B cell (primary cell): ENCODE measurements around the gene AFF3. TPM values are rescaled to one million over a fixed set of nuclear protein-coding genes. Genes with fewer than 3 reads are reported as not detected.

Experiments
- ATAC-seq: fragments of 200-7000 bp; cut with Tn5 transposase; one replicate; pipeline ENCODE4 v1.10.0; 2021; ENCODE audit warnings: low read depth, mild to moderate bottlenecking, moderate number of reproducible peaks, moderate library complexity
- CTCF ChIA-PET: fragments of 350-600 bp; sonication (Branson Sonifier 250); formaldehyde crosslinking; loops from one replicate; lab custom pipeline; 2021; ENCODE audit warnings: antibody characterized with exemption, inconsistent platforms; lab: Charles Lee
- POLR2A ChIA-PET: fragments of 350-600 bp; sonication (Branson Sonifier 250); formaldehyde crosslinking; loops from one replicate; lab custom pipeline; 2021; ENCODE audit warnings: antibody characterized with exemption; lab: Charles Lee
- DNase-seq: peaks from one replicate; pipeline ENCODE4 v3.0.0; 2013
- H2AFZ ChIP-seq: 2 replicates; pipeline ENCODE4 v1.6.1; 2012; ENCODE audit warnings: mild to moderate bottlenecking, low read depth, low read length; ENCODE audit not compliant: insufficient read depth, poor library complexity, severe bottlenecking
- H3K27ac ChIP-seq, 2 donors: 1 replicate in 1 of 2; 2 replicates in 1 of 2; pipeline ENCODE4 v1.5.1; 2012 to 2013; ENCODE audit warnings: low read length in 2 of 2, mild to moderate bottlenecking in 2 of 2, moderate library complexity in 1 of 2
- H3K27me3 ChIP-seq, 4 experiments: fragments of 200-600 bp in 1 of 4; sonication (generic) in 1 of 4; replicated peaks in 1 of 4; 1 replicate in 2 of 4; 2 replicates in 2 of 4; pipeline versions ENCODE4 v1.6.1 to v1.7.0; 2013 to 2016; ENCODE audit warnings: low read length in 3 of 4, mild to moderate bottlenecking in 2 of 4, mixed read lengths in 1 of 4, moderate library complexity in 1 of 4; ENCODE audit not compliant: insufficient read depth in 4 of 4, control insufficient read depth in 3 of 4; ENCODE audit errors: control extremely low read depth in 1 of 4
- H3K36me3 ChIP-seq, 2 experiments: replicated peaks in 1 of 2; 1 replicate in 1 of 2; 2 replicates in 1 of 2; pipeline versions ENCODE4 v1.6.1 to v1.7.1; 2013; ENCODE audit warnings: low read length in 1 of 2; ENCODE audit not compliant: insufficient read depth in 2 of 2, control insufficient read depth in 1 of 2; ENCODE audit errors: control extremely low read depth in 1 of 2, extremely low read depth in 1 of 2
- H3K4me1 ChIP-seq, 2 donors: fragments of 200-600 bp in 1 of 2; sonication (generic) in 1 of 2; 1 replicate in 1 of 2; 2 replicates in 1 of 2; pipeline versions ENCODE4 v1.5.1 to v1.6.1; 2013 to 2017; ENCODE audit warnings: low read length in 2 of 2; ENCODE audit not compliant: control insufficient read depth in 2 of 2, insufficient read depth in 2 of 2
- H3K4me2 ChIP-seq: replicated peaks from 2 replicates; pipeline ENCODE3; 2012; ENCODE audit warnings: mild to moderate bottlenecking, low read depth, low read length; ENCODE audit not compliant: poor library complexity, severe bottlenecking
- H3K4me3 ChIP-seq, 5 experiments: fragments of 200-600 bp in 1 of 5; sonication (generic) in 1 of 5; 1 replicate in 3 of 5; 2 replicates in 2 of 5; pipeline versions ENCODE4 v1.5.1 to v1.7.0; 2011 to 2016; ENCODE audit warnings: low read length in 4 of 5, mild to moderate bottlenecking in 4 of 5, low read depth in 2 of 5, control low read depth in 1 of 5, moderate library complexity in 1 of 5; ENCODE audit not compliant: insufficient read depth in 1 of 5; ENCODE audit errors: control extremely low read depth in 1 of 5, extremely low read depth in 1 of 5
- H3K79me2 ChIP-seq: fragments of 200-600 bp; sonication (generic); one replicate; pipeline ENCODE4 v1.6.0; 2016; ENCODE audit warnings: low read length; ENCODE audit not compliant: control insufficient read depth, insufficient read depth
- H3K9ac ChIP-seq: fragments of 200-600 bp; sonication (generic); 2 replicates; pipeline ENCODE4 v1.6.1; 2017; ENCODE audit warnings: mild to moderate bottlenecking, low read length, moderate library complexity
- H3K9me3 ChIP-seq, 3 donors: one replicate each; pipeline versions ENCODE4 v1.6.1 to v1.7.1; 2013; ENCODE audit warnings: low read length in 2 of 3; ENCODE audit not compliant: control insufficient read depth in 2 of 3, insufficient read depth in 1 of 3; ENCODE audit errors: control extremely low read depth in 1 of 3
- H4K20me1 ChIP-seq: 2 replicates; pipeline ENCODE4 v1.6.0; 2012; ENCODE audit warnings: mild to moderate bottlenecking, low read length; ENCODE audit not compliant: insufficient read depth, control insufficient read depth, poor library complexity, severe bottlenecking
- H3K27ac Mint-ChIP-seq: one replicate; pipeline ENCODE4 v1.8.0; 2021; ENCODE audit warnings: mixed read lengths
- H3K27me3 Mint-ChIP-seq: one replicate; pipeline ENCODE4 v1.8.0; 2021; ENCODE audit warnings: mixed read lengths
- H3K4me1 Mint-ChIP-seq: one replicate; pipeline ENCODE4 v1.8.0; 2021; ENCODE audit warnings: mixed read lengths
- H3K4me3 Mint-ChIP-seq: one replicate; pipeline ENCODE4 v1.8.0; 2021; ENCODE audit warnings: mixed read lengths
- H3K9me3 Mint-ChIP-seq: one replicate; pipeline ENCODE4 v1.8.0; 2022; ENCODE audit warnings: mixed read lengths; ENCODE audit not compliant: insufficient read depth
- CTCF ChIP-seq: fragments of 200-600 bp; IDR thresholded peaks from one replicate; pipeline ENCODE4 v1.8.0; 2022; ENCODE audit warnings: antibody characterized with exemption, mild to moderate bottlenecking
- EZH2 ChIP-seq: IDR thresholded peaks from 2 replicates; pipeline ENCODE4 v1.6.1; 2012; ENCODE audit warnings: borderline replicate concordance, low read depth, mild to moderate bottlenecking, moderate library complexity, low read length; ENCODE audit not compliant: insufficient read depth, poor library complexity, severe bottlenecking
- WGBS: methylation state at CpG from one replicate; pipeline ENCODE4 v1.1.5; 2013; ENCODE audit warnings: missing lambda C conversion rate; ENCODE audit not compliant: insufficient coverage; 5-methylcytosine and 5-hydroxymethylcytosine counted together
- intact Hi-C: fragments of 100-400 bp; cut with micrococcal nuclease; formaldehyde crosslinking; loops from one replicate; pipeline ENCODE4 v1.10.0; 2022
- polyA plus RNA-seq: library from polyadenylated mRNA; depleted of rRNA; stranded (reverse); fragments of >200 nt; gene quantifications from 2 replicates; pipeline ENCODE4 v1.2.3, GENCODE V29; 2012
- total RNA-seq, 2 donors: library from RNA; stranded (reverse); fragments of 120-200 nt in 1 of 2; gene quantifications; 1 replicate in 1 of 2; 2 replicates in 1 of 2; pipeline versions ENCODE4 v1.2.3 to v1.2.4, GENCODE V29; 2013 to 2022

Gene AFF3
- total and polyA plus RNA-seq, 2 donors (not counting 1 experiment from before 2014, with no cell fraction given) = 117 to 830 TPM

- DNase-seq (no peak), ATAC-seq (no peak)
- H3K4me1 ChIP-seq = no peaks in the 10 kb centered on the region
- H3K4me3 Mint-ChIP-seq = no peak overlapping the region
- H3K36me3 ChIP-seq = peaks cover 34 to 46% of the 10 kb centered on the region in 2 experiments
- TF ChIP-seq EZH2 (no peak), CTCF (no peak)
- peaks cover 9 to 17% (median 16%) of the 10 kb centered on the region in 3 donors for H3K9me3 ChIP-seq
- no peak overlapping the region for H3K27ac Mint-ChIP-seq
- no peak overlapping the region for H3K4me3 ChIP-seq
- no peaks in the 10 kb centered on the region for H3K4me1 Mint-ChIP-seq
- no CpG with 5 or more reads among the region's 2 CpGs for WGBS
- peaks cover 18% of the 10 kb centered on the region for H4K20me1 ChIP-seq
- no peak overlapping the region for H2AFZ ChIP-seq
- intact Hi-C loops = no loop called here
- POLR2A ChIA-PET = no interaction called here
- H3K27me3 ChIP-seq = no peaks in the 10 kb centered on the region
- H3K4me2 ChIP-seq = no peak overlapping the region
- H3K9me3 Mint-ChIP-seq = peaks cover 9% of the 10 kb centered on the region
- peaks cover 3% of the 10 kb centered on the region for H3K79me2 ChIP-seq
- no peaks in the 10 kb centered on the region for H3K27me3 Mint-ChIP-seq
- H3K9ac ChIP-seq = no peak overlapping the region
- CTCF ChIA-PET = no interaction called here
- no peak overlapping the region for H3K27ac ChIP-seq
These were observed 415.7 kb downstream of the AFF3 start for GRCh38 chr2:99726691-99727090.

- Histone ChIP-seq H3K4me1 (no peaks in the 10 kb centered on the region), H4K20me1 (peaks cover 20% of the 10 kb centered on the region), H3K9me3 (peaks cover 10 to 17% (median 16%) of the 10 kb centered on the region in 3 donors), H3K27me3 (no peaks in the 10 kb centered on the region), H3K4me3 (no peak overlapping the region), H3K4me2 (no peak overlapping the region), H3K79me2 (peaks cover 3% of the 10 kb centered on the region), H3K36me3 (peaks cover 35 to 45% of the 10 kb centered on the region in 2 experiments), H2AFZ (no peak overlapping the region), H3K9ac (no peak overlapping the region), H3K27ac (no peak overlapping the region)
- CTCF ChIA-PET = interaction anchor here (1.6 kb wide), 1 partner anchor 536 kb away, joined by 4 read pairs; no protein-coding TSS in a partner anchor
- no peak overlapping the region for H3K27ac Mint-ChIP-seq
- POLR2A ChIA-PET = no interaction called here
- no peak for ATAC-seq
- no peaks in the 10 kb centered on the region for H3K4me1 Mint-ChIP-seq
- DNase-seq = no peak
- no peaks in the 10 kb centered on the region for H3K27me3 Mint-ChIP-seq
- intact Hi-C loops = no loop called here
- H3K4me3 Mint-ChIP-seq = no peak overlapping the region
- peaks cover 12% of the 10 kb centered on the region for H3K9me3 Mint-ChIP-seq
- no peak for TF ChIP-seq EZH2
- no peak for TF ChIP-seq CTCF
These were observed 416.6 kb downstream of the AFF3 start for GRCh38 chr2:99725820-99726219.
